Bone marrow (tissue), 2 donors: ENCODE data around the gene NPEPL1.
"Not testable (repeated sequence)": the region's sequence is repeated elsewhere in the genome, so short reads cannot be mapped to it uniquely, and the experiment has no call there.

Source experiments
- DNase-seq, 2 donors: peaks; one replicate each; lab custom pipeline; 2025; lab: John Stamatoyannopoulos, UW

NPEPL1 gene

GRCh38 chr20:58715391-58715800 is 22.8 kb downstream of the NPEPL1 start:
- DNase-seq = no peak

GRCh38 chr20:58715801-58716475 is 23.3 kb downstream of the NPEPL1 start:
- no peak for DNase-seq

GRCh38 chr20:58716476-58717277 is 24.1 kb downstream of the NPEPL1 start:
- DNase-seq = no peak

- DNase-seq = no peak
These were observed 24.9 kb downstream of the NPEPL1 start for GRCh38 chr20:58717278-58718091.

- DNase-seq = no peak
These were observed 25.5 kb downstream of the NPEPL1 start for GRCh38 chr20:58718121-58718563.

GRCh38 chr20:58718729-58719128 is 26.1 kb downstream of the NPEPL1 start:
- DNase-seq = no peak

- no peak for DNase-seq
These were observed 26.7 kb downstream of the NPEPL1 start for GRCh38 chr20:58719258-58719657.

- DNase-seq = no peak
These were observed 27.4 kb downstream of the NPEPL1 start for GRCh38 chr20:58719971-58720371.

- no peak for DNase-seq
These were observed 28.3 kb downstream of the NPEPL1 start for GRCh38 chr20:58720890-58721289.

- DNase-seq = no peak
These were observed 29.6 kb downstream of the NPEPL1 start for GRCh38 chr20:58721951-58722778.

- no peak for DNase-seq
These were observed 30.5 kb downstream of the NPEPL1 start for GRCh38 chr20:58722877-58723627.

- DNase-seq = no peak
These were observed 31.0 kb downstream of the NPEPL1 start for GRCh38 chr20:58723628-58723984.

- not testable (repeated sequence) for DNase-seq
These were observed 33.6 kb downstream of the NPEPL1 start for GRCh38 chr20:58726156-58726555.

- no peak for DNase-seq
These were observed 38.6 kb downstream of the NPEPL1 start for GRCh38 chr20:58731192-58731591.

GRCh38 chr20:58737198-58737597 is 44.6 kb downstream of the NPEPL1 start:
- DNase-seq = no peak

- DNase-seq = no peak
These were observed 48.0 kb downstream of the NPEPL1 start for GRCh38 chr20:58740356-58741308.

- DNase-seq = no peak
These were observed 48.8 kb downstream of the NPEPL1 start for GRCh38 chr20:58741384-58741783.

- DNase-seq = no peak
These were observed 50.3 kb downstream of the NPEPL1 start for GRCh38 chr20:58742668-58743566.
